Mesendoderm (in vitro differentiated cells): ENCODE measurements around the gene CA4.
"Not testable (repeated sequence)": the region's sequence is repeated elsewhere in the genome, so short reads cannot be mapped to it uniquely, and the experiment has no call there.

Experiments used
- DNase-seq: peaks from one replicate; pipeline ENCODE4 v3.0.0; 2013
- H2AK5ac ChIP-seq: 2 replicates; pipeline ENCODE4 v1.6.1; 2013; ENCODE audit warnings: low read length, inconsistent platforms
- H2BK120ac ChIP-seq: 2 replicates; pipeline ENCODE4 v1.6.1; 2013; ENCODE audit warnings: low read depth, mild to moderate bottlenecking, low read length, moderate library complexity, mixed read lengths
- H2BK15ac ChIP-seq: replicated peaks from 2 replicates; pipeline ENCODE4 v1.6.1; 2013; ENCODE audit warnings: low read depth, mild to moderate bottlenecking, moderate library complexity
- H2BK5ac ChIP-seq: 2 replicates; pipeline ENCODE4 v1.6.1; 2013; ENCODE audit warnings: low read length, inconsistent platforms
- H3K18ac ChIP-seq: 2 replicates; pipeline ENCODE4 v1.6.1; 2013; ENCODE audit warnings: mild to moderate bottlenecking, low read length, mixed read lengths
- H3K23ac ChIP-seq: one replicate; pipeline ENCODE4 v1.6.1; 2013; ENCODE audit warnings: low read length
- H3K27ac ChIP-seq: 2 replicates; pipeline ENCODE4 v1.5.1; 2013; ENCODE audit warnings: low read depth, mild to moderate bottlenecking, inconsistent platforms, low read length, moderate library complexity
- H3K27me3 ChIP-seq: 2 replicates; pipeline ENCODE4 v1.6.1; 2013; ENCODE audit warnings: low read length, control low read depth, mild to moderate bottlenecking, inconsistent platforms; ENCODE audit not compliant: insufficient read depth, poor library complexity
- H3K36me3 ChIP-seq: 2 replicates; pipeline ENCODE4 v1.6.1; 2013; ENCODE audit warnings: low read length, inconsistent platforms; ENCODE audit not compliant: control insufficient read depth, insufficient read depth
- H3K4ac ChIP-seq: one replicate; pipeline ENCODE4 v1.6.1; 2013; ENCODE audit warnings: low read depth, mild to moderate bottlenecking, low read length, moderate library complexity
- H3K4me1 ChIP-seq: 2 replicates; pipeline ENCODE4 v1.6.1; 2013; ENCODE audit warnings: low read depth, low read length, inconsistent platforms; ENCODE audit not compliant: control insufficient read depth
- H3K4me2 ChIP-seq: 2 replicates; pipeline ENCODE4 v1.6.1; 2013; ENCODE audit warnings: low read length
- H3K4me3 ChIP-seq: 2 replicates; pipeline ENCODE4 v1.5.1; 2013; ENCODE audit warnings: mild to moderate bottlenecking, low read length
- H3K56ac ChIP-seq: one replicate; pipeline ENCODE4 v1.6.1; 2013; ENCODE audit warnings: low read length
- H3K79me1 ChIP-seq: 2 replicates; pipeline ENCODE4 v1.6.1; 2013; ENCODE audit warnings: low read length, inconsistent platforms
- H3K79me2 ChIP-seq: 2 replicates; pipeline ENCODE4 v1.6.1; 2013; ENCODE audit warnings: mild to moderate bottlenecking, low read length; ENCODE audit not compliant: control insufficient read depth, insufficient read depth
- H3K9ac ChIP-seq: 2 replicates; pipeline ENCODE4 v1.6.1; 2013; ENCODE audit warnings: low read length, inconsistent platforms
- H4K5ac ChIP-seq: one replicate; pipeline ENCODE4 v1.6.1; 2013; ENCODE audit warnings: low read length
- H4K8ac ChIP-seq: one replicate; pipeline ENCODE4 v1.6.1; 2013; ENCODE audit warnings: low read depth, mild to moderate bottlenecking, control low read depth, low read length, moderate library complexity
- WGBS: extraction: QIAGEN DNeasy Blood & Tissue Kit; methylation state at CpG from one replicate; pipeline ENCODE4 v1.1.7; 2013; ENCODE audit warnings: low lambda C conversion rate, missing lambda C conversion rate; ENCODE audit not compliant: insufficient coverage; ENCODE audit errors: extremely low coverage; 5-methylcytosine and 5-hydroxymethylcytosine counted together

The CA4 gene

DNA sequence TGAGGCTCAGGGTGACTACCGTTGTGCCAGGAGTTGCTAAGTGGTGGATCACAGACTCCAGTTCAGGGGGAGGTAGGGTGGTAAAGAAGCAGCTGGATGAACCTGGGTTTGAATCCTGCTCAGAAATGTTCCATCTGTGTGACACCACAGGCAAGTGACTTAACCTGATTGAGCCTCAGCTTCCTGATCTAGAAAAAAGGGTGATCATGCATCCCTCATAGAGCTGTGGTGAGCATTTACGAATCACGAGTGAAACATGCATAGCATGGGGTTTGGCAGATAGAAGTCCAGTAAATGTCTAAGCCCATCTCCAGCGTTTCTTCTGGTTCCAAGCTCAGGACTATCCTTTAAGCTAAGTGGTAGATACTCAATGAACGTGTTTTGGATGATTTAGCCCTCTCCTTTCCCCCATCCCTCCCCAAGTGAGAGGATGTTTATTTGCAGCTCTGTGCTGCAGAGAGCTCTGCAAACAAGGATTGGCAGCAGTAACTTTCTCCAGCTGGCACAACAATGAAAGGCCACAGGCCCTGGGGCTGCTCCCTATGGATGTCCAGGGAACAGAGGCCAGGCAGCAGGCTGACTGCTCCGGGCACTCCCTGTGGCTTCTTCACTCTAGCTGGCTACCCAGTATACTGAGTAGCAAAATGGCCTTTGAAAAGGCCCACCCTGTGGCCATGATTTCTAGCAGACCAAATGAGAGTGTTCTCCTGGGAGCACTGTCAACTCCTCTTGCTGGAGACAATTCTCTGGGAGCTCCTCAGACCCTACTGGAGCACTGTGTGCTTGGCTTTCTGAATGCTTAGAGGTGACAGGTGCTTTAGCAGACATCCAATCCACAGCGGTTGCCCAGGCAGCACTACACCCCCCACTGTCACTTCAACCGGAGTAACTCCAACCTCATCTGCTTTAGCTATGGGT is 21.3 kb downstream of the CA4 start:
- H3K27ac ChIP-seq, result no peak overlapping the region
- WGBS, result no CpG with 5 or more reads among the region's 8 CpGs

DNA sequence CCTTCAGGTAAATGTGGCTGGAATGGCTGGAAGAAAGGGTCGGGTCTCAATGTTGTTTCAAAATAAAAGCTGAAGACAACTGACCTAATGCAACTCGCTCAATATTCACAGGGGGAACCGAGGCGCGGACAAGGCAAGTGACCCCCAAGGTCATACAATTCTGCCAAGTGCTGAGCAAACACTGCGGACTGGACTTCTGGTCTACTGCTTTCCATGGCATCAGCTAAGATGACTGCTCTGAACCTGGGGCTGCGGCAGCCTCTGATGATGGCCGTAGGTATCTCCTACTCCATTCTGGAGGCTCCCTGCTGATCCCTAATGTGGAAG is 21.9 kb downstream of the CA4 start:
- no peak for DNase-seq
- no peaks in the 10 kb centered on the region for H3K27me3 ChIP-seq
- H3K36me3 ChIP-seq, result no peaks in the 10 kb centered on the region
- no peak overlapping the region for H3K4me3 ChIP-seq
- no peaks in the 10 kb centered on the region for H3K79me2 ChIP-seq
- H3K23ac ChIP-seq, result no peak overlapping the region
- no peak overlapping the region for H3K27ac ChIP-seq
- H3K4me2 ChIP-seq, result no peak overlapping the region
- no peak overlapping the region for H3K18ac ChIP-seq
- no peak overlapping the region for H2AK5ac ChIP-seq
- H2BK120ac ChIP-seq, result no peak overlapping the region
- H3K4me1 ChIP-seq, result no peaks in the 10 kb centered on the region
- no CpG with 5 or more reads among the region's 8 CpGs for WGBS
- H2BK5ac ChIP-seq, result no peak overlapping the region
- no peak overlapping the region for H4K5ac ChIP-seq
- no peak overlapping the region for H4K8ac ChIP-seq
- no peak overlapping the region for H2BK15ac ChIP-seq
- no peak overlapping the region for H3K4ac ChIP-seq
- no peaks in the 10 kb centered on the region for H3K79me1 ChIP-seq
- no peak overlapping the region for H3K56ac ChIP-seq
- no peak overlapping the region for H3K9ac ChIP-seq

More for the DNA sequence above, 21.3 kb downstream of the CA4 start:
- Histone ChIP-seq H2BK5ac (no peak overlapping the region), H3K4me2 (no peak overlapping the region), H4K5ac (no peak overlapping the region), H3K36me3 (no peaks in the 10 kb centered on the region), H2BK15ac (no peak overlapping the region), H3K27me3 (no peaks in the 10 kb centered on the region), H3K4me1 (no peaks in the 10 kb centered on the region), H3K9ac (no peak overlapping the region), H4K8ac (no peak overlapping the region), H2AK5ac (no peak overlapping the region), H3K18ac (no peak overlapping the region), H3K4ac (no peak overlapping the region), H3K23ac (no peak overlapping the region), H3K56ac (no peak overlapping the region), H3K4me3 (no peak overlapping the region), H3K79me1 (no peaks in the 10 kb centered on the region), H3K79me2 (no peaks in the 10 kb centered on the region), H2BK120ac (no peak overlapping the region)
- DNase-seq, result no peak

- Histone ChIP-seq H3K18ac (no peak overlapping the region), H3K9ac (no peak overlapping the region), H3K23ac (no peak overlapping the region), H2AK5ac (no peak overlapping the region), H3K27me3 (no peaks in the 10 kb centered on the region), H2BK15ac (no peak overlapping the region), H4K5ac (no peak overlapping the region), H3K27ac (no peak overlapping the region), H3K4me3 (no peak overlapping the region), H3K4me2 (no peak overlapping the region), H3K4me1 (no peaks in the 10 kb centered on the region), H3K79me2 (no peaks in the 10 kb centered on the region), H3K36me3 (no peaks in the 10 kb centered on the region), H3K56ac (no peak overlapping the region), H3K79me1 (no peaks in the 10 kb centered on the region), H3K4ac (no peak overlapping the region), H2BK5ac (no peak overlapping the region), H4K8ac (no peak overlapping the region), H2BK120ac (no peak overlapping the region)
- WGBS, result no CpG with 5 or more reads among the region's 2 CpGs
- no peak for DNase-seq
Measured at GRCh38 chr17:60173304-60173819, 23.6 kb downstream of the CA4 start.

DNA sequence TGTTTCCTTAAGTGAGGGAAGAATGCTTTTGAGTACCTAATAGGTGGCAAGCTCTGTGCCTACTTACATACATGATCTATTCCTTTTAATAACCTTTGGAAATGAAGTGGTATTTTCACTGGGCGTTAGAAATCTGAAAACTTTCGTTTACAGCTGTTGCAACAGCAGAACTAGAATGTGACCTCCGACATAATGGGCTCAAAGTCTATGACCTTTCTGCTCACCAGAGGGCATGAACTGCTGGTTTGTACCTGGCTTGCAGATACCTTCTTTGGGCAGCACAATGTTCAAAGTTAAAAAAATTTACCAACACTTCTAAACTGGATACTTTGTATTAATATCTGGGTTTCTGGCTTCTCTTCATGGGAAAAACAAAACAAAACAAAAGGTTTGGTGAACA is 24.3 kb downstream of the CA4 start:
- Histone ChIP-seq H4K5ac (no peak overlapping the region), H3K18ac (no peak overlapping the region), H3K27me3 (no peaks in the 10 kb centered on the region), H2BK5ac (no peak overlapping the region), H3K79me2 (no peaks in the 10 kb centered on the region), H3K56ac (no peak overlapping the region), H3K79me1 (no peaks in the 10 kb centered on the region), H2BK15ac (no peak overlapping the region), H2AK5ac (no peak overlapping the region), H2BK120ac (no peak overlapping the region), H3K36me3 (no peaks in the 10 kb centered on the region), H3K23ac (no peak overlapping the region), H3K4ac (no peak overlapping the region), H3K9ac (no peak overlapping the region), H3K4me1 (no peaks in the 10 kb centered on the region), H3K4me3 (no peak overlapping the region), H3K27ac (no peak overlapping the region), H4K8ac (no peak overlapping the region), H3K4me2 (no peak overlapping the region)
- DNase-seq, result no peak
- WGBS, result no CpG with 5 or more reads among the region's 3 CpGs

DNA sequence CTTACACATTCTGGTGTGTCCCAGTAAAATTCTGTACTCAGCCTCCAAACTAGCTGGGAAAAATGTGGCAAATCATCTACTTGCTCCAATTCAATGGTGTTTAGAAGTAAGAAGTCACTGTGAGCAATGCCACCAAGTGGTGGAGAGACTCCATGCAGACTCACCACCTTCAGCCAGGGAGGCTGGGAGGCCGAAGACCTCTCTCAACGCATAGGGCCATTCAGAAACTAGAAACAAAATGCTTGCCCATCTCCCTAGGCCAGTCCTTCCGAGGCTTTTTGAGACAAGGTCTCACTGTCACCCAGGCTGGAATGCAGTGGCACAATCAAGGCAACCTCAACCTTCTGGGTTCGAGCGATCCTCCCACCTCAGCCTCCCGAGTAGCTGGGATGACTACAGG is 25.0 kb downstream of the CA4 start:
- not testable (repeated sequence) for H2BK120ac ChIP-seq, H3K79me1 ChIP-seq, H2BK5ac ChIP-seq, DNase-seq, H3K27ac ChIP-seq, H2BK15ac ChIP-seq, H4K5ac ChIP-seq, H3K23ac ChIP-seq, H2AK5ac ChIP-seq, H3K9ac ChIP-seq, H3K56ac ChIP-seq, H3K4me1 ChIP-seq, H3K36me3 ChIP-seq, H3K27me3 ChIP-seq, H4K8ac ChIP-seq, H3K79me2 ChIP-seq, H3K18ac ChIP-seq, H3K4ac ChIP-seq, H3K4me3 ChIP-seq, H3K4me2 ChIP-seq
- WGBS, result no CpG with 5 or more reads among the region's 6 CpGs

DNA sequence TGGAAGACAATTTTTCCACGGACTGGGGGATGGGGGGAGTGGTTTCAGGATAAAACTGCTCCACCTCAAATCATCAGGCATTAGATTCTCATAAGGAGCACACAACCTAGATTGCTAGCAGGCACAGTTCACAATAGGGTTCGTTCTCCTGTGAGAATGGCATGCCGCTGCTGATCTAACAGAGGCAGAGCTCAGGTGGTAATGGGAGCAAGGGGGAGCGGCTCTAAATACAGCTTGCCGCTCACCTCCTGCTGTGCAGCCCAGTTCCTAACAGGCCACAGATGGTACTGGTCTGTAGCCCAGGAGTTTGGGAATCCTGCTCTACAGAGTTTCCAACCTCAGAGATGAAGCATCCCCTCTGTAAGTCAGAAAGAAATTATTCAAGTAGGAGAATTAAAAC is 27.0 kb downstream of the CA4 start:
- not testable (repeated sequence) for H4K5ac ChIP-seq, H3K18ac ChIP-seq, H3K27me3 ChIP-seq, H2AK5ac ChIP-seq, H3K56ac ChIP-seq, H3K4me2 ChIP-seq, H3K36me3 ChIP-seq, H2BK15ac ChIP-seq, H3K79me2 ChIP-seq, H3K4me3 ChIP-seq, H3K4ac ChIP-seq, H3K27ac ChIP-seq, H3K9ac ChIP-seq, H3K4me1 ChIP-seq, H3K79me1 ChIP-seq, H2BK120ac ChIP-seq, H3K23ac ChIP-seq, H4K8ac ChIP-seq, DNase-seq, H2BK5ac ChIP-seq
- no CpG with 5 or more reads among the region's 5 CpGs for WGBS
